OCI-LY1 (cell line): Measurements from ENCODE around the gene PROSER2.
"Not testable (repeated sequence)": the region's sequence is repeated elsewhere in the genome, so short reads cannot be mapped to it uniquely, and the experiment has no call there.

ENCODE experiments used
- H2AFZ ChIP-seq: fragments of 200-600 bp; sonication (generic), shearing (Covaris generic); 2 replicates; pipeline ENCODE4 v1.6.0; 2014; ENCODE audit warnings: antibody characterized with exemption, mild to moderate bottlenecking, low read length
- H3F3A ChIP-seq: fragments of 200-600 bp; sonication (generic), shearing (Covaris generic); 2 replicates; pipeline ENCODE4 v1.6.0; 2014; ENCODE audit warnings: mild to moderate bottlenecking, antibody characterized with exemption, low read length, moderate library complexity; ENCODE audit not compliant: insufficient read depth
- H3K27ac ChIP-seq: fragments of 200-600 bp; sonication (generic); 2 replicates; pipeline ENCODE4 v1.5.1; 2014; ENCODE audit warnings: low read length, mixed run types, mild to moderate bottlenecking, low read depth; ENCODE audit not compliant: poor library complexity, severe bottlenecking
- H3K27me3 ChIP-seq: fragments of 200-600 bp; sonication (generic); 2 replicates; pipeline ENCODE4 v1.6.0; 2014; ENCODE audit warnings: antibody characterized with exemption, mild to moderate bottlenecking, low read length, moderate library complexity; ENCODE audit not compliant: insufficient read depth
- H3K36me3 ChIP-seq: fragments of 200-600 bp; sonication (generic); 2 replicates; pipeline ENCODE4 v1.6.1; 2014; ENCODE audit warnings: mild to moderate bottlenecking, antibody characterized with exemption, low read length, moderate library complexity, mixed read lengths; ENCODE audit not compliant: insufficient read depth
- H3K4me1 ChIP-seq: fragments of 200-600 bp; sonication (generic); 2 replicates; pipeline ENCODE4 v1.5.1; 2014; ENCODE audit warnings: mild to moderate bottlenecking, low read length, moderate library complexity; ENCODE audit not compliant: insufficient read depth, severe bottlenecking
- H3K4me2 ChIP-seq: fragments of 200-600 bp; sonication (generic), shearing (Covaris generic); 2 replicates; pipeline ENCODE4 v1.6.1; 2014; ENCODE audit warnings: low read length
- H3K4me3 ChIP-seq: fragments of 200-600 bp; sonication (generic); 2 replicates; pipeline ENCODE4 v1.5.1; 2014; ENCODE audit warnings: low read length, low read depth, mild to moderate bottlenecking, mixed read lengths; ENCODE audit not compliant: poor library complexity, severe bottlenecking
- H3K79me2 ChIP-seq: fragments of 200-600 bp; shearing (Covaris generic); 2 replicates; pipeline ENCODE4 v1.6.1; 2016; ENCODE audit warnings: mixed run types, low read length, mixed read lengths; ENCODE audit not compliant: insufficient read depth
- H3K9ac ChIP-seq: fragments of 200-600 bp; sonication (generic), shearing (Covaris generic); 2 replicates; pipeline ENCODE4 v1.6.1; 2014; ENCODE audit warnings: mild to moderate bottlenecking, low read length, mixed read lengths
- H3K9me2 ChIP-seq: fragments of 200-600 bp; sonication (generic), shearing (Covaris generic); 2 replicates; pipeline ENCODE4 v1.6.1; 2014; ENCODE audit warnings: low read depth, mild to moderate bottlenecking, low read length, mixed read lengths
- H3K9me3 ChIP-seq: fragments of 200-600 bp; shearing (Covaris generic); 2 replicates; pipeline ENCODE4 v1.6.1; 2014; ENCODE audit warnings: low read length, mixed read lengths
- H4K20me1 ChIP-seq: fragments of 200-600 bp; sonication (generic), shearing (Covaris generic); 2 replicates; pipeline ENCODE4 v1.6.0; 2016; ENCODE audit warnings: mild to moderate bottlenecking, low read length; ENCODE audit not compliant: insufficient read depth
- CTCF ChIP-seq: fragments of 200-600 bp; sonication (generic), shearing (Covaris generic); IDR thresholded peaks from 2 replicates; pipeline ENCODE4 v1.5.1; 2017; ENCODE audit warnings: mild to moderate bottlenecking, antibody characterized with exemption, low read length, moderate library complexity, mixed read lengths
- EZH2 ChIP-seq: fragments of 200-600 bp; sonication (generic), shearing (Covaris generic); IDR thresholded peaks from 2 replicates; pipeline ENCODE4 v1.8.0; 2017; ENCODE audit warnings: borderline replicate concordance, mixed run types, mild to moderate bottlenecking, antibody characterized with exemption, low read length, moderate library complexity, mixed read lengths

The PROSER2 gene

GRCh38 chr10:11886851-11887250 is 63.7 kb downstream of the PROSER2 start:
- no peak overlapping the region for H3K4me3 ChIP-seq
- no peak overlapping the region for H3K4me2 ChIP-seq
- no peaks in the 10 kb centered on the region for H3K9me3 ChIP-seq
- H3K79me2 ChIP-seq: no peaks in the 10 kb centered on the region
- H3K36me3 ChIP-seq: no peaks in the 10 kb centered on the region
- no peak overlapping the region for H3K9ac ChIP-seq
- no peaks in the 10 kb centered on the region for H3K27me3 ChIP-seq
- no peaks in the 10 kb centered on the region for H3K9me2 ChIP-seq
- H3K4me1 ChIP-seq: no peaks in the 10 kb centered on the region
- no peaks in the 10 kb centered on the region for H3F3A ChIP-seq
- no peak for TF ChIP-seq EZH2
- TF ChIP-seq CTCF: no peak
- H2AFZ ChIP-seq: no peak overlapping the region
- H4K20me1 ChIP-seq: no peaks in the 10 kb centered on the region
- no peak overlapping the region for H3K27ac ChIP-seq

GRCh38 chr10:11887381-11888227 is 64.4 kb downstream of the PROSER2 start:
- Histone ChIP-seq H3K9me3 (no peaks in the 10 kb centered on the region), H3F3A (no peaks in the 10 kb centered on the region), H3K4me1 (no peaks in the 10 kb centered on the region), H3K9ac (no peak overlapping the region), H3K9me2 (no peaks in the 10 kb centered on the region), H3K27ac (no peak overlapping the region), H3K36me3 (no peaks in the 10 kb centered on the region), H4K20me1 (no peaks in the 10 kb centered on the region), H3K4me2 (no peak overlapping the region), H3K79me2 (no peaks in the 10 kb centered on the region), H3K27me3 (no peaks in the 10 kb centered on the region), H2AFZ (no peak overlapping the region), H3K4me3 (no peak overlapping the region)
- TF ChIP-seq EZH2: no peak
- TF ChIP-seq CTCF: no peak

- not testable (repeated sequence) for H3K4me2 ChIP-seq, H3K9me3 ChIP-seq, H2AFZ ChIP-seq, H3K4me3 ChIP-seq, H3K36me3 ChIP-seq, H3K27ac ChIP-seq, H3K27me3 ChIP-seq, H3K9me2 ChIP-seq, H3F3A ChIP-seq, H4K20me1 ChIP-seq, H3K9ac ChIP-seq, H3K79me2 ChIP-seq, H3K4me1 ChIP-seq
Observed at GRCh38 chr10:11889263-11889662, 66.1 kb downstream of the PROSER2 start.
